BJ (cell line): ENCODE results near the gene GSX2. TPM values are rescaled to one million over a fixed set of nuclear protein-coding genes. Genes with fewer than 3 reads are reported as not detected.

Experiments
- CTCF ChIA-PET: fragments of 350-600 bp; formaldehyde crosslinking; extraction: SDS; loops from one replicate; lab custom pipeline; 2021; ENCODE audit warnings: antibody characterized with exemption, inconsistent platforms; lab: Yijun Ruan, JAX
- POLR2A ChIA-PET: fragments of 300-600 bp; sonication (Branson Sonifier 250); formaldehyde crosslinking; extraction: SDS; loops from one replicate; lab custom pipeline; 2021; ENCODE audit warnings: antibody characterized with exemption; lab: Charles Lee
- DNase-seq: peaks from one replicate; pipeline ENCODE4 v3.0.0-alpha.2; 2011; ENCODE audit warnings: low read depth
- H3K27me3 ChIP-seq: 2 replicates; pipeline ENCODE4 v1.6.0; 2011; ENCODE audit warnings: low read length; ENCODE audit not compliant: control insufficient read depth, insufficient read depth
- H3K36me3 ChIP-seq: 2 replicates; pipeline ENCODE4 v1.5.1; 2011; ENCODE audit warnings: low read length; ENCODE audit not compliant: control insufficient read depth, insufficient read depth
- H3K4me3 ChIP-seq: 2 replicates; pipeline ENCODE4 v1.5.1; 2011; ENCODE audit warnings: low read depth, mild to moderate bottlenecking, control low read depth, low read length
- polyA plus RNA-seq: library from polyadenylated mRNA; depleted of rRNA; stranded (reverse); fragments of >200 nt; gene quantifications from 2 replicates; pipeline ENCODE4 v1.2.3, GENCODE V29; 2011
- TF ChIP-seq, protein P1 (sequence below): IDR thresholded peaks from 2 replicates; pipeline ENCODE4 v1.5.1; 2011; ENCODE audit warnings: low read depth, mild to moderate bottlenecking, control low read depth, inconsistent platforms, low read length, moderate library complexity; ENCODE audit not compliant: insufficient read depth

Gene GSX2
- polyA plus RNA-seq, 1 experiment, result not detected

DNA sequence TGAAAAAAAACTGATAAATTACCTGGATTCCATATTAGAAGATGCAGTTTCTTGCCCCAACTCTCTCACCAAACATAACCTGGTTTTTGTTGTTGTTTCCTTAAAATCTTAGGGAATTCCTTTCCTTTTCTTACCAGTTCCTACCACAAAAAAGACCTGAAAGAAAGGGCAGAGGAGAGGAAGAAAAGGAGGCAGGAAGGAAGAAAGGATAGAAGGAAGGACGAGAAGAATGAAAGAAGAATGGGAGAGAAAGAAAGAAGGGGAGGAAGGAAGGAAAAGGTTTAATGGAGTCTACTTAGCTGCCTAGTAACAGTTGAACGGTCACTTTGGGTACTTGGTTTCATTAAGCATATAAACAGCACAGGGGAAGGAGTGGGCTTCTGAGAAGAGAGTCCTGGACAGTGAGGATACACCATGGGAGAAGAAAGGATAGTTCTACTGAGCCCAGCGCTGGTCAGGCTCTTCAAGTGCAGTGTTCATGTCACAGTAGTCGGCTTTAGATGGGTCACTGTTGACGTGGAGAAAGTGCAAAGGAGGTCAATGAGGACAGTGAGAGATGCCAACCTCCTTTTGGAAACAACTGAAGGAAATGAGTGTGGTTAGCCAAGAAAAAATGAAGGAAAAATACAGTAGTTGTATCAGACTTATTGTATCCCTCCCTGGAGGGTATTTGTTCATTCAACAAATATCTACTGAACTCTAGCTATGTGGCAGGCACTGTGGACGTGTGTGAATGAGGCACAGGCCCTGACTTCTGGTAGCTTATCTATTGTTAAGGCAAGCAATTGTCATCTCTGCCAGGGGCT lies 34.5 kb upstream of the GSX2 start:
- ChIA-PET CTCF (interaction anchor here (0.8 to 1.7 kb wide), 5 partner anchors 20 to 359 kb away, joined by 3 to 4 read pairs (median 3); no protein-coding TSS in a partner anchor), POLR2A (no interaction called here)
- no peak for DNase-seq
- no peaks in the 10 kb centered on the region for H3K27me3 ChIP-seq
- TF ChIP-seq, protein P1, sequence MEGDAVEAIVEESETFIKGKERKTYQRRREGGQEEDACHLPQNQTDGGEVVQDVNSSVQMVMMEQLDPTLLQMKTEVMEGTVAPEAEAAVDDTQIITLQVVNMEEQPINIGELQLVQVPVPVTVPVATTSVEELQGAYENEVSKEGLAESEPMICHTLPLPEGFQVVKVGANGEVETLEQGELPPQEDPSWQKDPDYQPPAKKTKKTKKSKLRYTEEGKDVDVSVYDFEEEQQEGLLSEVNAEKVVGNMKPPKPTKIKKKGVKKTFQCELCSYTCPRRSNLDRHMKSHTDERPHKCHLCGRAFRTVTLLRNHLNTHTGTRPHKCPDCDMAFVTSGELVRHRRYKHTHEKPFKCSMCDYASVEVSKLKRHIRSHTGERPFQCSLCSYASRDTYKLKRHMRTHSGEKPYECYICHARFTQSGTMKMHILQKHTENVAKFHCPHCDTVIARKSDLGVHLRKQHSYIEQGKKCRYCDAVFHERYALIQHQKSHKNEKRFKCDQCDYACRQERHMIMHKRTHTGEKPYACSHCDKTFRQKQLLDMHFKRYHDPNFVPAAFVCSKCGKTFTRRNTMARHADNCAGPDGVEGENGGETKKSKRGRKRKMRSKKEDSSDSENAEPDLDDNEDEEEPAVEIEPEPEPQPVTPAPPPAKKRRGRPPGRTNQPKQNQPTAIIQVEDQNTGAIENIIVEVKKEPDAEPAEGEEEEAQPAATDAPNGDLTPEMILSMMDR, result no peak
- no peak overlapping the region; the same call in 1 of the 2 replicates for H3K4me3 ChIP-seq
- H3K36me3 ChIP-seq, result no peaks in the 10 kb centered on the region

DNA sequence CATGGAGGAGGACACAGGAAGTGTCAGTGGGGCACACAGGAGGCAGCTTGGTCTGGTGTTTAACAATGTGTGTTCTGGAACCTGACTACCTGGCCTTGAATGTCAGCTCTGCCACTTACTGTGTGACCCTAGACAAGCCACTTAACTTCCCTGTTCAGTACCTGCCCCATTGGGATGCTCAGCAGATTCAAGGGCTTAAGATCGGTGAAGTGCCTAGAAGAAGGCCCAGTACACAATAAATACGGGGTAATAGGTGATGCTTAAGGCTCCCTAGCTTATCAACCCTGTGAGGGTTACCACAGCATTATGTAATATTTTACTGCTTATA lies 33.9 kb upstream of the GSX2 start:
- ChIA-PET POLR2A (no interaction called here), CTCF (interaction anchor here (0.8 to 1.7 kb wide), 5 partner anchors 19 to 360 kb away, joined by 3 to 4 read pairs (median 3); no protein-coding TSS in a partner anchor)
- DNase-seq, result no peak
- TF ChIP-seq, protein P1, result no peak
- Histone ChIP-seq H3K4me3 (no peak overlapping the region), H3K36me3 (no peaks in the 10 kb centered on the region), H3K27me3 (no peaks in the 10 kb centered on the region)

DNA sequence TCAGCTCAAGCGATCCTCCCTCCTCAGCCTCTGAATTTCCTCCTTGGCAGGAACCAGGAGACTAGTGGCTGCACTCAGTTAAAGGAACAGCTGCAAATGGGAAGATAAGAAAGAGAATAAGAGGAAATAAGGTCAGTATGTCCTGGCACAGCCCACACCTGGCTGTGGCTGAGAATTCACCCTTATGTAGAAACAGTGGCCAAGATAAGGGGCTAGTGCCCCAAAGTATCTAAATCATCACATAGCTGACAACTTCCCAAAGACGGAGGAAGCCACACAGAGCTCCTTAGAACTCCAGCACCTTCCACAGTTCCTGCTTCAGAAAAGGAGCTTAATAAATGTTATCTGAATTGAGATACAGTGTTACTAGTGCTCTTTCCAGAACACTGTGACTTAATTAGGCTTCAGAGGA lies 33.2 kb upstream of the GSX2 start:
- CTCF ChIA-PET, result interaction anchor here (1.3 to 1.7 kb wide), 3 partner anchors 19 to 360 kb away, joined by 3 read pairs; no protein-coding TSS in a partner anchor
- H3K36me3 ChIP-seq, result no peaks in the 10 kb centered on the region
- no peak for DNase-seq
- H3K4me3 ChIP-seq, result no peak overlapping the region
- TF ChIP-seq, protein P1, result no peak
- H3K27me3 ChIP-seq, result no peaks in the 10 kb centered on the region
- POLR2A ChIA-PET, result no interaction called here

DNA sequence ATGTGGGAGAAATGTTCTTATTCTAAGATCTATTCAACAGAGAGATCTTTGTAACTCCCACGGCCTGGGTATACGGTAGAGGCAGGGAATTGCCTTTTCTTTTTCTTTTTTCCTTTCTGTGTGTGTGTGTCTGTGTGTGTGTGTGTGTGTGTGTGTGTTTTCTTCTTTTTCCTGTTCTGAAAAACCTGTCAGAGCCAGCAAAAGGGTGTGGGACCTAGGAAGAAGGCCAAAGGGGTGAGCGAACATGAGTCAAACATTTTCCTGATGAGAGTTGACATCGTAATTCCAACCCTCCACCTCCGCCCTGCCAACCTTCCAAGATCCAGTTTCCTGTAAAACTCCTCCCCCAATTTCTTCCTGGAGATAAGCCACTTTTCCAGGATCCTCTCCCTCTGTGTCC lies 32.8 kb upstream of the GSX2 start:
- no peaks in the 10 kb centered on the region for H3K36me3 ChIP-seq
- no peak overlapping the region for H3K4me3 ChIP-seq
- DNase-seq, result no peak
- ChIA-PET POLR2A (no interaction called here), CTCF (interaction anchor here (0.9 to 1.7 kb wide), 3 partner anchors 9 to 150 kb away, joined by 3 read pairs; no protein-coding TSS in a partner anchor)
- TF ChIP-seq, protein P1, result no peak
- no peaks in the 10 kb centered on the region for H3K27me3 ChIP-seq

DNA sequence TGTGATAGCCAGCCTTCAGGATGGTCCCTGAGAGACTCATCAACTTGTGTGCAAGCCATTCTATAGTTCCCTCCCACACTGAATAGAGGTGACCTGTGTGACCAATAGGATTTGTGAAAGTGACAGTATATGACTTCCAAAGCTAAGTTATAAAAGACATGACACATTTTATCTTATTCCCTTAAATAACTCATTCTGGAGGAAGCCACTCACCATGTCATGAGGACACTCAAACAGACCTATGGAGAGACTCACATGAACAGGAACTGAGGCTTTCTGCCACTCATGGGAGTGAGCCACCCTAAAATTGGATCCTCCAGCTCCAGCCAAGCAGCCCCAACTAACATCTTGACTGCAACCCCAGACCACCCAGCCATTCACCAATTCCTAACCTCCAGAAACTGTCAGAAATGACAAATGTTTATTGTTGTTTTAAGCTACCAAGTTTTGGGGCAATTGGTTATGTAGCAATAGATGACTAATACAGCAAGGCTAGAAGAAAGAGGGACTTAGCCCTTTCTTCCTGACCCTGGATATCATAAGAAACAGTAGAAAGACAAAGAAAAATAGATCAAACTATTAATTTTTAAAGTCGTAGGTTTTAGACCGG lies 26.6 kb upstream of the GSX2 start:
- no peak for DNase-seq
- H3K27me3 ChIP-seq, result no peaks in the 10 kb centered on the region
- CTCF ChIA-PET, result interaction anchor here (0.6 to 0.8 kb wide), 2 partner anchors 9 to 147 kb away, joined by 3 read pairs; partner anchors contain the start of gene CHIC2
- no peaks in the 10 kb centered on the region for H3K36me3 ChIP-seq
- TF ChIP-seq, protein P1, result no peak
- H3K4me3 ChIP-seq, result no peak overlapping the region
- POLR2A ChIA-PET, result interaction anchor here (0.6 kb wide), 1 partner anchor 874 kb away, joined by 3 read pairs; no protein-coding TSS in a partner anchor
